Measurements from ENCODE around the gene APBA2.
"Not testable (repeated sequence)": the region's sequence is repeated elsewhere in the genome, so short reads cannot be mapped to it uniquely, and the experiment has no call there.

Gene APBA2

DNA sequence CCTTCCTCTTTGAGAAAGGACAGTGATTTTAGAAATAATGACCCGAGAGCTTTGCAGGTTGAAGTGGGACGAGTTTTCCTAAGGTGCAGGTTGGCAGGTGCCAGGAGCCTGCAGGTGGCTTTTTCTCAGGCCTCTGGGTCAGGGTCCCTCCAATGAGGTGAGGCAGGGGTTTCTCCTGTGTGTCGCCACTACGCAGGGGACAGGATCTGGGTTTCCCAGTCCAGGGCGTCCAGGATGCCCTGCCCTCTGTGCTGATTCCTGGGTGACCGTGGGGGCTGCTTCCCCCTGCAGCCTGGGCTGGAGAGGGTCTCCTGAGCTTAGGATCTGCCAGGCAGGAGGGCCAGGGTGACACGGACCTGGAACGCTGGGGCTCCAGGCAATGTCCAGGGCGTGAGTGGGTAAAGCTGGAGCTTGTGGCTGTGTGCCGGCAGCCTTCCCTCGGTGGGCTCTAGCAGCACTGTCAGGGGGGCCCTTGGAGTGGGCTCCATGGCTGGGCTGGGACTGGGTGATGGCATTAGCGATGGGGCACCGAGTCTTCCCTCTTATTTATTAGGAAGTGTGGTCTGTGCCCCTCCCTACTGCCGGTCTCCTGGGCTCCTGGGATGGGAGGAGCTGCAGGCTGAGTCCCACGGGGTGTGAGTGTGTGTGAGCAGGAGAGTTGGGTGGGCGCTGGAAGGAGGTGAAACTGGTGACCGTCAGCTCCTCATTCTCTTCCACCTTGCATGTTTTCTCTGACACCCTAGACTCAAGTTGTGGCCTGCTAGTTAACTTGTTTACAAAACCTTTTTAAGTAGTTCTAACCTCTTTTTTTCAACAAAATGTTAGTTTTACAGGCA is 1.8 kb downstream of the APBA2 start:
- Histone ChIP-seq H3K4me3 (ENCODE audit: low read depth, low read length) (peak overlapping the region; percentile 79), H3K4me1 (peaks cover 5% of the 10 kb centered on the region), H3K36me3 (no peaks in the 10 kb centered on the region), H3K27me3 (no peaks in the 10 kb centered on the region), H3K9me3 (no peaks in the 10 kb centered on the region)
- TF ChIP-seq, protein P1, sequence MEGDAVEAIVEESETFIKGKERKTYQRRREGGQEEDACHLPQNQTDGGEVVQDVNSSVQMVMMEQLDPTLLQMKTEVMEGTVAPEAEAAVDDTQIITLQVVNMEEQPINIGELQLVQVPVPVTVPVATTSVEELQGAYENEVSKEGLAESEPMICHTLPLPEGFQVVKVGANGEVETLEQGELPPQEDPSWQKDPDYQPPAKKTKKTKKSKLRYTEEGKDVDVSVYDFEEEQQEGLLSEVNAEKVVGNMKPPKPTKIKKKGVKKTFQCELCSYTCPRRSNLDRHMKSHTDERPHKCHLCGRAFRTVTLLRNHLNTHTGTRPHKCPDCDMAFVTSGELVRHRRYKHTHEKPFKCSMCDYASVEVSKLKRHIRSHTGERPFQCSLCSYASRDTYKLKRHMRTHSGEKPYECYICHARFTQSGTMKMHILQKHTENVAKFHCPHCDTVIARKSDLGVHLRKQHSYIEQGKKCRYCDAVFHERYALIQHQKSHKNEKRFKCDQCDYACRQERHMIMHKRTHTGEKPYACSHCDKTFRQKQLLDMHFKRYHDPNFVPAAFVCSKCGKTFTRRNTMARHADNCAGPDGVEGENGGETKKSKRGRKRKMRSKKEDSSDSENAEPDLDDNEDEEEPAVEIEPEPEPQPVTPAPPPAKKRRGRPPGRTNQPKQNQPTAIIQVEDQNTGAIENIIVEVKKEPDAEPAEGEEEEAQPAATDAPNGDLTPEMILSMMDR (IDR thresholded peaks at IDR 0.05; ENCODE audit: low read depth, low read length): no peak
- no peak for DNase-seq

GRCh38 chr15:28888302-28888894 is 2.6 kb downstream of the APBA2 start:
- peaks cover 5% of the 10 kb centered on the region for H3K4me1 ChIP-seq
- H3K9me3 ChIP-seq: no peaks in the 10 kb centered on the region
- no peaks in the 10 kb centered on the region for H3K27me3 ChIP-seq
- no peak overlapping the region for H3K4me3 ChIP-seq (ENCODE audit: low read depth, low read length)
- DNase-seq: no peak
- TF ChIP-seq, protein P1 (IDR thresholded peaks at IDR 0.05; ENCODE audit: low read depth, low read length): no peak
- H3K36me3 ChIP-seq: no peaks in the 10 kb centered on the region

GRCh38 chr15:28888900-28889299 is 3.1 kb downstream of the APBA2 start:
- TF ChIP-seq, protein P1 (IDR thresholded peaks at IDR 0.05; ENCODE audit: low read depth, low read length): no peak
- Histone ChIP-seq H3K4me3 (ENCODE audit: low read depth, low read length) (no peak overlapping the region), H3K4me1 (peaks cover 5% of the 10 kb centered on the region), H3K27me3 (no peaks in the 10 kb centered on the region), H3K36me3 (no peaks in the 10 kb centered on the region), H3K9me3 (no peaks in the 10 kb centered on the region)
- DNase-seq: no peak

- no peak overlapping the region for H3K4me3 ChIP-seq (ENCODE audit: low read depth, low read length)
These were observed 3.6 kb downstream of the APBA2 start for GRCh38 chr15:28889346-28889745.

DNA sequence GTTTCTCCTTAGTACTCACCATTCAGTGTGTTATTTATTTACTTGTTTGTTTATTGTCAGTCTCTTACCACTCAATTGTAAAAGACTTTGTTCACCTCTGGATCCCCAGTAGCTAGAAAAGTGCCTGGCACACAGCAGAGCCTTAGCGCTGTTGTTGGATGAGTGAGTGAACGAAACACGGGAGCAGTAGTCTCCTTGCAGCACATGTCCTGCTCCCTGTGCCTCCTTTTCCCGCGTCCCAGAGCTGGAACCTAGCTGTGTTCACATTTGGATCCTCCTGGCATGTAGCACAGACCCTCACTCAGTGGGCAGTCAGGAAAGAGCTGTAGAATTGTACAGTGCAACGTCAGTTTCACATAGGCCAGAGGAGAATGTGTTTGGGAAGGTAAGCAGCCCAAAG is 4.1 kb downstream of the APBA2 start:
- H3K4me3 ChIP-seq (ENCODE audit: low read depth, low read length); H3K4me1 ChIP-seq; DNase-seq; H3K27me3 ChIP-seq; H3K9me3 ChIP-seq; H3K36me3 ChIP-seq: not testable (repeated sequence)

More at GRCh38 chr15:28889346-28889745, 3.6 kb downstream of the APBA2 start:
- DNase-seq: no peak
- TF ChIP-seq, protein P1 (IDR thresholded peaks at IDR 0.05; ENCODE audit: low read depth, low read length): no peak
- H3K36me3 ChIP-seq: no peaks in the 10 kb centered on the region
- no peaks in the 10 kb centered on the region for H3K27me3 ChIP-seq
- peaks cover 5% of the 10 kb centered on the region for H3K4me1 ChIP-seq
- no peaks in the 10 kb centered on the region for H3K9me3 ChIP-seq

GRCh38 chr15:28890291-28890690 is 4.5 kb downstream of the APBA2 start:
- H3K9me3 ChIP-seq; H3K4me3 ChIP-seq (ENCODE audit: low read depth, low read length); H3K27me3 ChIP-seq; H3K4me1 ChIP-seq; H3K36me3 ChIP-seq; DNase-seq: not testable (repeated sequence)

All from BE2C (cell line).